Neuronal stem cell (in vitro differentiated cells): Measurements from ENCODE around the gene DCLRE1B.

ENCODE experiments used
- DNase-seq: peaks from one replicate; pipeline ENCODE4 v3.0.0-alpha.2; 2013; ENCODE audit warnings: low spot score
- H2AFZ ChIP-seq: one replicate; pipeline ENCODE4 v1.6.1; 2013; ENCODE audit warnings: mild to moderate bottlenecking, low read length, inconsistent platforms
- H2AK5ac ChIP-seq: 2 replicates; pipeline ENCODE4 v1.6.1; 2013; ENCODE audit warnings: low read depth, mild to moderate bottlenecking, inconsistent platforms, low read length, moderate library complexity, mixed read lengths
- H2BK120ac ChIP-seq: 2 replicates; pipeline ENCODE4 v1.6.1; 2013; ENCODE audit warnings: low read depth, mild to moderate bottlenecking, inconsistent platforms, low read length, moderate library complexity, mixed read lengths
- H2BK12ac ChIP-seq: one replicate; pipeline ENCODE4 v1.6.1; 2013; ENCODE audit warnings: low read length, inconsistent platforms
- H2BK15ac ChIP-seq: 2 replicates; pipeline ENCODE4 v1.6.1; 2013; ENCODE audit warnings: mild to moderate bottlenecking, low read length, inconsistent platforms, mixed read lengths
- H2BK5ac ChIP-seq: one replicate; pipeline ENCODE4 v1.6.1; 2013; ENCODE audit warnings: inconsistent platforms, mild to moderate bottlenecking, low read length, moderate library complexity
- H3K14ac ChIP-seq: one replicate; pipeline ENCODE4 v1.6.1; 2013; ENCODE audit warnings: low read length, inconsistent platforms
- H3K18ac ChIP-seq: 2 replicates; pipeline ENCODE4 v1.6.1; 2013; ENCODE audit warnings: low read length, inconsistent platforms
- H3K23ac ChIP-seq: 2 replicates; pipeline ENCODE4 v1.6.1; 2013; ENCODE audit warnings: low read depth, mild to moderate bottlenecking, mixed read lengths, low read length, inconsistent platforms; ENCODE audit not compliant: poor library complexity
- H3K27ac ChIP-seq: replicated peaks from 3 replicates; pipeline ENCODE4 v1.5.1; 2013; ENCODE audit warnings: low read length, inconsistent platforms
- H3K27me3 ChIP-seq, 3 experiments: 2 replicates each; pipeline ENCODE4 v1.6.1; 2013; ENCODE audit warnings: low read length in 3 of 3, mild to moderate bottlenecking in 2 of 3, inconsistent platforms in 1 of 3, low read depth in 1 of 3, mixed read lengths in 1 of 3, moderate library complexity in 1 of 3; ENCODE audit not compliant: control insufficient read depth in 3 of 3, insufficient read depth in 3 of 3
- H3K36me3 ChIP-seq, 2 donors: replicated peaks in 1 of 2; 2 replicates each; pipeline ENCODE4 v1.6.1; 2013; ENCODE audit warnings: low read length in 2 of 2; ENCODE audit not compliant: control insufficient read depth in 2 of 2, insufficient read depth in 2 of 2
- H3K4ac ChIP-seq: 2 replicates; pipeline ENCODE4 v1.6.1; 2013; ENCODE audit warnings: inconsistent platforms, mild to moderate bottlenecking, low read length, moderate library complexity
- H3K4me1 ChIP-seq, 2 donors: 1 replicate in 1 of 2; 2 replicates in 1 of 2; pipeline ENCODE4 v1.6.1; 2013; ENCODE audit warnings: low read length in 2 of 2, low read depth in 1 of 2; ENCODE audit not compliant: control insufficient read depth in 2 of 2, insufficient read depth in 1 of 2
- H3K4me2 ChIP-seq: one replicate; pipeline ENCODE4 v1.6.1; 2013; ENCODE audit warnings: mild to moderate bottlenecking, low read length, inconsistent platforms; ENCODE audit not compliant: insufficient read depth, poor library complexity, severe bottlenecking
- H3K4me3 ChIP-seq, 2 donors: 2 replicates each; pipeline ENCODE4 v1.5.1; 2013; ENCODE audit warnings: low read length in 2 of 2, mild to moderate bottlenecking in 2 of 2, inconsistent platforms in 1 of 2, moderate library complexity in 1 of 2
- H3K79me1 ChIP-seq: one replicate; pipeline ENCODE4 v1.6.1; 2013; ENCODE audit warnings: low read depth, mild to moderate bottlenecking, inconsistent platforms, low read length, moderate library complexity
- H3K9ac ChIP-seq: one replicate; pipeline ENCODE4 v1.6.1; 2013; ENCODE audit warnings: mild to moderate bottlenecking, low read depth, low read length, inconsistent platforms; ENCODE audit not compliant: poor library complexity
- H3K9me3 ChIP-seq, 2 donors: replicated peaks in 1 of 2; 2 replicates each; pipeline versions ENCODE3 to v1.6.1; 2013; ENCODE audit warnings: low read length in 2 of 2, mild to moderate bottlenecking in 2 of 2, inconsistent platforms in 1 of 2, low read depth in 1 of 2, mixed read lengths in 1 of 2, moderate library complexity in 1 of 2; ENCODE audit not compliant: control insufficient read depth in 2 of 2, insufficient read depth in 1 of 2
- H4K8ac ChIP-seq: one replicate; pipeline ENCODE4 v1.6.1; 2013; ENCODE audit warnings: low read depth, mild to moderate bottlenecking, inconsistent platforms, low read length, moderate library complexity
- H4K91ac ChIP-seq: one replicate; pipeline ENCODE4 v1.6.1; 2013; ENCODE audit warnings: low read length, low read depth, mild to moderate bottlenecking, inconsistent platforms; ENCODE audit not compliant: poor library complexity
- WGBS, 2 donors: extraction: QIAGEN DNeasy Blood & Tissue Kit; methylation state at CpG; one replicate each; pipeline ENCODE4 v1.1.7; 2013; ENCODE audit warnings: missing lambda C conversion rate in 2 of 2, mixed read lengths in 1 of 2; ENCODE audit not compliant: insufficient read length in 2 of 2, insufficient replicate concordance in 1 of 2; ENCODE audit errors: extremely low coverage in 2 of 2; 5-methylcytosine and 5-hydroxymethylcytosine counted together

The DCLRE1B gene

DNA sequence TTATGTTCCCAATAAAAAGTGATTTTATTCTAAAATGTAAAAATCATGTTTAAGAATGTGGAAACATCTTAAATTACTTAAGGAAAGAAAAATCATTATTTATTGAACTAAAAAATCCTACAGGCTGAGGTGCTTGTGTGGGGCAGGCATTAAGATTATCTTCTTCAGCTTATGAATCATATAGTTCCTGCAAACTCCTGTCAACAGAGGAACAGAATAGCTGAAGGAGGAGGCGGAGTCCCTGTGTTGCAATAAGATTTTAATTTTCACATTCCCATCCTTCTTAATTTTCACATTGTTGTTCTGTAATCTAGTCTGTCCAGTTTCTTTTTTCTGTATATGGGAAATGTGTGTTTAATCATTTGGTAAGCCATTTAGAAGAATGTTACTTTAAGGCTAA, 53.6 kb downstream of the DCLRE1B start:
- no peak overlapping the region for H3K4me3 ChIP-seq
- no CpG with 5 or more reads among the region's 1 CpG for WGBS, 2 donors
- H2AK5ac ChIP-seq = no peak overlapping the region
- H3K9me3 ChIP-seq = no peaks in the 10 kb centered on the region
- no peak overlapping the region for H2BK5ac ChIP-seq
- no peak overlapping the region for H3K4ac ChIP-seq
- no peak overlapping the region for H3K9ac ChIP-seq
- no peak overlapping the region for H3K4me2 ChIP-seq
- H3K36me3 ChIP-seq = peaks cover 11 to 95% of the 10 kb centered on the region in 2 donors
- no peak overlapping the region for H3K14ac ChIP-seq
- no peaks in the 10 kb centered on the region for H3K27me3 ChIP-seq
- no peak overlapping the region for H4K8ac ChIP-seq
- no peak overlapping the region for H4K91ac ChIP-seq
- H2AFZ ChIP-seq = no peak overlapping the region
- no peak overlapping the region for H2BK12ac ChIP-seq
- no peak overlapping the region for H3K27ac ChIP-seq
- H3K4me1 ChIP-seq = peaks cover 0 to 3% of the 10 kb centered on the region in 2 donors
- no peak overlapping the region for H2BK15ac ChIP-seq
- H2BK120ac ChIP-seq = no peak overlapping the region
- H3K18ac ChIP-seq = no peak overlapping the region
- no peaks in the 10 kb centered on the region for H3K79me1 ChIP-seq
- H3K23ac ChIP-seq = no peak overlapping the region
- no peak for DNase-seq

DNA sequence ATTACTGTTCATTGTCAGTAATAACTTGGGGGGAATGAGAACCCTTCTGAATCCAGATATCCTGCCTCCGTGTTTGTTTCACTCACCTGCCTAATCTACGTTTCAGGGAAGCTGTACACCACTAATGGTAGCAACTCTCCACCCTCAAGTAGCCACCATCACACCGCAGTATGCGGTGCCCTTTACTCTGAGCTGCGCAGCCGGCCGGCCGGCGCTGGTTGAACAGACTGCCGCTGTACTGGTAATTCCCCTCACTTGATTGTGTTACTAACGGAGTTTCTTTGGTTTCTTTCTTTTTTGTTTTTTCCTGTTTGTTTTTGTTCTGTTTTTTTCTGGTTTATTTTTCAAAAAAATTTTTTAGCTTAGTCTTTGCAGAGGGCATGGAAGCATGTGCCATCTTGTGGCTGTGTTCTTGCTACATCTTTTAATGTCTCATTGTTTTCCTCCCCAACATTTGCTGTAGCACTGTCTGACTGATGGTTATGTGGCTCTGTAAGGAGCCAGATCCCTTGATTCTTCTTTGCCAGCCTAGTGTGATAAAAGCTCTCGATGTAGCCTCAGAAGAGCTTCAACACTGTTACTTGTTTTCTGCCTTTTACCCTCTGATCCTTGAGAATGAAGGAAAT, 58.3 kb downstream of the DCLRE1B start:
- no peak overlapping the region for H3K14ac ChIP-seq
- no peak overlapping the region for H3K4me2 ChIP-seq
- no peak for DNase-seq
- no peak overlapping the region for H2AK5ac ChIP-seq
- no CpG with 5 or more reads among the region's 12 CpGs for WGBS, 2 donors
- peaks cover 14 to 84% of the 10 kb centered on the region in 2 donors for H3K36me3 ChIP-seq
- no peak overlapping the region for H2BK5ac ChIP-seq
- H3K4ac ChIP-seq = no peak overlapping the region
- H4K91ac ChIP-seq = no peak overlapping the region
- H3K27me3 ChIP-seq = no peaks in the 10 kb centered on the region
- no peak overlapping the region for H3K4me3 ChIP-seq
- no peak overlapping the region for H3K27ac ChIP-seq
- H3K9ac ChIP-seq = no peak overlapping the region
- no peaks in the 10 kb centered on the region for H3K79me1 ChIP-seq
- no peak overlapping the region for H3K23ac ChIP-seq
- no peak overlapping the region for H4K8ac ChIP-seq
- H3K18ac ChIP-seq = no peak overlapping the region
- peaks cover 2 to 19% of the 10 kb centered on the region in 2 donors for H3K9me3 ChIP-seq
- no peak overlapping the region for H2BK12ac ChIP-seq
- no peak overlapping the region for H2BK15ac ChIP-seq
- no peak overlapping the region for H2BK120ac ChIP-seq
- no peak overlapping the region for H2AFZ ChIP-seq
- H3K4me1 ChIP-seq = peaks cover 4 to 5% of the 10 kb centered on the region in 2 donors
